GM12878 (cell line): ENCODE results near the gene PPP1R10. TPM values are rescaled to one million over a fixed set of nuclear protein-coding genes. Genes with fewer than 3 reads are reported as not detected.

Experiments used
- BACH1 ChIP-seq: fragments of 450-650 bp; IDR thresholded peaks from 2 replicates; pipeline ENCODE4 v1.6.1; 2017; ENCODE audit warnings: mild to moderate bottlenecking, borderline replicate concordance
- BCL11A ChIP-seq: IDR thresholded peaks from 2 replicates; pipeline ENCODE4 v1.6.1; 2011; ENCODE audit warnings: low read depth, low read length
- BCL3 ChIP-seq: IDR thresholded peaks from 2 replicates; pipeline ENCODE4 v1.6.1; 2011; ENCODE audit warnings: borderline replicate concordance, low read depth, mild to moderate bottlenecking, moderate library complexity, low read length; ENCODE audit not compliant: insufficient read depth, poor library complexity, severe bottlenecking
- BMI1 ChIP-seq: fragments of 450-650 bp; IDR thresholded peaks from 2 replicates; pipeline ENCODE4 v1.6.1; 2016; ENCODE audit warnings: mild to moderate bottlenecking, moderate library complexity, borderline replicate concordance
- CBX5 ChIP-seq: sonication (generic); IDR thresholded peaks from 2 replicates; pipeline ENCODE4 v1.6.1; 2016; ENCODE audit warnings: low read depth, moderate library complexity, mild to moderate bottlenecking, inconsistent platforms
- CHD2 ChIP-seq: IDR thresholded peaks from 2 replicates; pipeline ENCODE4 v1.6.1; 2011; ENCODE audit warnings: low read depth, low read length, improper control_type of control experiment, borderline replicate concordance
- E2F8 ChIP-seq: fragments of 450-650 bp; IDR thresholded peaks from 2 replicates; pipeline ENCODE4 v1.6.1; 2018; ENCODE audit warnings: mild to moderate bottlenecking, low read depth, moderate library complexity; ENCODE audit not compliant: partially characterized antibody
- EGR1 ChIP-seq, 2 experiments: IDR thresholded peaks; 1 replicate in 1 of 2; 2 replicates in 1 of 2; pipeline ENCODE4 v1.6.1; 2011 to 2012; ENCODE audit warnings: low read depth in 2 of 2, low read length in 2 of 2, borderline replicate concordance in 1 of 2, mild to moderate bottlenecking in 1 of 2, moderate library complexity in 1 of 2
- FOXM1 ChIP-seq: IDR thresholded peaks from 2 replicates; pipeline ENCODE4 v1.6.1; 2012; ENCODE audit warnings: low read depth, mild to moderate bottlenecking, inconsistent platforms, low read length, moderate library complexity
- HDAC2 ChIP-seq: fragments of 200-600 bp; sonication (generic); IDR thresholded peaks from 2 replicates; pipeline ENCODE4 v1.6.1; 2017
- KLF5 ChIP-seq: fragments of 450-650 bp; IDR thresholded peaks from 2 replicates; pipeline ENCODE4 v1.6.1; 2014; ENCODE audit warnings: mild to moderate bottlenecking; ENCODE audit not compliant: partially characterized antibody
- MAX ChIP-seq: IDR thresholded peaks from 2 replicates; pipeline ENCODE4 v1.6.1; 2012; ENCODE audit warnings: low read depth, low read length, improper control_type of control experiment
- PAX5 ChIP-seq: IDR thresholded peaks from 2 replicates; pipeline ENCODE4 v1.6.1; 2011; ENCODE audit warnings: low read depth, low read length, borderline replicate concordance
- PAX8 ChIP-seq: fragments of 450-650 bp; IDR thresholded peaks from 2 replicates; pipeline ENCODE4 v1.6.1; 2017; ENCODE audit warnings: mild to moderate bottlenecking, moderate library complexity
- POLR2A ChIP-seq: IDR thresholded peaks from 2 replicates; pipeline ENCODE4 v1.6.1; 2011; ENCODE audit warnings: low read depth, mild to moderate bottlenecking, low read length
- RELB ChIP-seq: fragments of 450-650 bp; IDR thresholded peaks from 2 replicates; pipeline ENCODE4 v1.6.1; 2017; ENCODE audit warnings: low read depth, mild to moderate bottlenecking, moderate library complexity
- SRF ChIP-seq, 2 experiments: IDR thresholded peaks; 2 replicates each; pipeline ENCODE4 v1.6.1; 2011; ENCODE audit warnings: low read depth in 2 of 2, low read length in 2 of 2, mild to moderate bottlenecking in 1 of 2, moderate library complexity in 1 of 2
- SUPT20H ChIP-seq: IDR thresholded peaks from 2 replicates; pipeline ENCODE4 v1.6.1; 2011; ENCODE audit warnings: low read depth, mild to moderate bottlenecking, low read length, moderate library complexity, borderline replicate concordance; ENCODE audit not compliant: control insufficient read depth
- YBX1 ChIP-seq: fragments of 450-650 bp; IDR thresholded peaks from 2 replicates; pipeline ENCODE4 v1.6.1; 2016; ENCODE audit warnings: antibody characterized with exemption
- ZNF217 ChIP-seq: fragments of 450-650 bp; IDR thresholded peaks from 2 replicates; pipeline ENCODE4 v1.6.1; 2017; ENCODE audit warnings: antibody characterized with exemption, mild to moderate bottlenecking
- ZNF274 ChIP-seq: IDR thresholded peaks from one replicate; pipeline ENCODE4 v1.8.0; 2011; ENCODE audit not compliant: insufficient read length, insufficient read depth
- ZNF384 ChIP-seq: IDR thresholded peaks from 2 replicates; pipeline ENCODE4 v1.6.1; 2012; ENCODE audit warnings: low read depth, mild to moderate bottlenecking, low read length, improper control_type of control experiment, borderline replicate concordance
- polyA plus RNA-seq, 11 experiments: library from polyadenylated mRNA; depleted of rRNA in 4 of 11; unstranded in 6 of 11; stranded (reverse) in 5 of 11; fragments of >200 nt; fragmentation: Nextera tagmentation in 4 of 11; fragmentation: Illumina TruSeq in 1 of 11; extraction: Ambion mirVana in 4 of 11; extraction: Trizol in 1 of 11; gene quantifications; 1 replicate in 1 of 11; 2 replicates in 10 of 11; pipeline versions ENCODE4 v1.2.1 to v1.2.3, GENCODE V29; 2011 to 2016; ENCODE audit warnings: inconsistent platforms in 2 of 11, missing spikeins in 2 of 11, low read depth in 1 of 11
- total RNA-seq, 4 experiments: library from RNA; depleted of rRNA in 3 of 4; stranded (reverse); fragments of >200 nt in 3 of 4; fragmentation: Illumina TruSeq in 1 of 4; extraction: Trizol in 1 of 4; gene quantifications; 2 replicates each; pipeline versions ENCODE4 v1.2.1 to v1.2.3, GENCODE V29; 2013 to 2021

Gene PPP1R10
- total and polyA plus RNA-seq, 10 of the 15 experiments (the other 5 are each of a cell fraction or from before 2014, with no cell fraction given): 11.3 to 83.8 (median 41.2) TPM

- TF ChIP-seq ZNF384: no peak
- peak; percentile 96 for TF ChIP-seq E2F8
- TF ChIP-seq PAX8: no peak
- peak; percentile 87 for TF ChIP-seq POLR2A
- 0 out of 2 replicates have a peak, but pooled peaks have one; percentile 34 for TF ChIP-seq BACH1
- TF ChIP-seq SRF (IDR thresholded peaks at IDR 0.05; ENCODE audit: low read depth in 2 of 2, low read length in 2 of 2): peak; percentile 1 to 63; a peak in 1 of 4 replicates
- peak; percentile 97 for TF ChIP-seq RELB
- no peak for TF ChIP-seq ZNF217
- no peak for TF ChIP-seq SUPT20H
- TF ChIP-seq KLF5: no peak
- 0 out of 2 replicates have a peak, but pooled peaks have one; percentile 13 for TF ChIP-seq CHD2
- peak; percentile 100 for TF ChIP-seq BMI1
- no peak for TF ChIP-seq BCL11A
- TF ChIP-seq YBX1: no peak
- TF ChIP-seq BCL3: no peak
- TF ChIP-seq CBX5: no peak
- TF ChIP-seq HDAC2: no peak
- TF ChIP-seq PAX5: no peak
- no peak for TF ChIP-seq FOXM1
- TF ChIP-seq MAX: peak; percentile 84
- TF ChIP-seq ZNF274: no peak
- TF ChIP-seq EGR1 (IDR thresholded peaks at IDR 0.05; ENCODE audit: borderline replicate concordance in 1 of 2, low read depth in 2 of 2, low read length in 2 of 2): peak in 1 of 2 experiments; percentile 85; a peak in 2 of 3 replicates
Observed at GRCh38 chr6:30556906-30557682, 59.9 kb downstream of the PPP1R10 start, which contains the start of gene PRR3 (continued).
